HG02870 (cell line): ENCODE results near the gene GADD45B.
"Not testable (repeated sequence)": the region's sequence is repeated elsewhere in the genome, so short reads cannot be mapped to it uniquely, and the experiment has no call there.

Source experiments
- ATAC-seq: cut with Tn5 transposase; IDR thresholded peaks from one replicate; pipeline ENCODE4 v1.9.1; 2021; ENCODE audit warnings: mild to moderate bottlenecking, moderate library complexity; ENCODE audit not compliant: unreplicated experiment

GADD45B gene

DNA sequence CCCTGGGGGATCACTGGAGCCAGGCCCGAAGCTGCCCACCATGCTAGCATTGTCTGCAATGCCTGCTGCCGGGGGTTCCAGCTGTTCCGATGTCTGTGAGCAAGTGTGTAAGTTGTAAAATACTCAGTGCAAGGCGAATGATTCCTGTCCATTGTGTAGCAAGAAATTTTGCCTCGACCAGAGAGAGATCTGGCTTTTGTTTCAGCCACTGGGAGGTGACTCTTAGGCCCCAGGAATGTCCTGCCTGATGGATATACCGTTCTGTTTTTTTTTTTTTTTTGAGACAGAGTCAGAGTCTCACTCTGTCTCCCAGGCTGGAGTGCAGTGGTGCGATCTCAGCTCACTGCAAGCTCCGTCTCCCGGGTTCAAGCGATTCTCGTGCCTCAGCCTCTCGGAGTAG is 7.3 kb upstream of the GADD45B start:
- no peak for ATAC-seq

DNA sequence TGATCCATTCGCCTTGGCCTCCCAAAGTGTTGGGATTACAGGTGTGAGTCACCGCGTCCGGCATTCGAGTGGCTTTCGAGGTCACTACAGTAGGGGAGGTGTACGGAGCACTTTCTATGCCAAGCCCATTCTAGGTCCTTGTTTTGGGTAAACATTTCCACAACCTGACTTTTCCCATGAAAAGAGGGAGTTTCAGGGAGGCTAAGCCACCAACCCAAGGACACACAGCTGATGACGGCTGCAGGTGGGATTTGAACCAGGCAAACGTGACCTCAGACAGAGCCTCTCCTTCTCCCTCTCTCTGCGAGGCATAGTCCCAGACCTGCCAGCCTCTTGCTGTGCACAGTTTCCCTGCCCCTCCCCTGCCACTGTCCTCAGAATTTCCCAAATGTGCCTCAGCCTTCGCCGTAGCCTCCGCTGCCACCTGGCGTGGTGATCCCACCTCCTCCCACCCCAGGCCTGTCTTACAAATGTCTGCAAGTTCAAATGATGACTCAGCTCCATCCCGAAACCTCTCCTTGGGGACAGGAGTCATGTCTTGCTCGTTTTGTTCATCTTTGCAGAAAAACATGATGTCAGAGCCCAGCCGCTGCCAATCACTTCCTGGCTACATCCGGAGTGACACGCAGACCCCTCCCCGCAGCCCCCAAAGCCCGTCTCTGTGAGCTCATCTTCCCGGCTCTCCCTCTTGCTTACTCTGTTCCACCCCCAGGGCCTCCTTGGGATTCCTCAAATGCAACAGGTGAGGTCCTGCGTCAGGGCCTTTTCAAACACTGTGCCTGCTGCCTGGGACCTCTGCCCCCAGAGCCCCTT is 6.6 kb upstream of the GADD45B start:
- ATAC-seq: no peak

DNA sequence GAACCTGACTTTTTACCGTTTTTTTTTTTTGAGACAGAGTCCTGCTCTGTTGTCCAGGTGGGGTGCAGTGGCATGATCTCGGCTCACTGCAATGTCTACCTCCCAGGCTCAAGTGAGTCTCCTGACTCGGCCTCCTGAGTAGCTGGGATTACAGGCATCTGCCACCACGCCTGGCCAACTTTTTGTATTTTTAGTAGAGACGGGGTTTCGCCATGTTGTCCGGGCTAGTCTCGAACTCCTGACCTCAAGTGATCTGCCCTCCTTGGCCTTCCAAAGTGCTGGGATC is 6.1 kb upstream of the GADD45B start:
- ATAC-seq: not testable (repeated sequence)

- ATAC-seq: peak; percentile 25
These were observed 1.5 kb upstream of the GADD45B start for GRCh38 chr19:2474232-2475017.

- ATAC-seq: peak; percentile 2
These were observed 767 bp upstream of the GADD45B start for GRCh38 chr19:2475018-2475701.

DNA sequence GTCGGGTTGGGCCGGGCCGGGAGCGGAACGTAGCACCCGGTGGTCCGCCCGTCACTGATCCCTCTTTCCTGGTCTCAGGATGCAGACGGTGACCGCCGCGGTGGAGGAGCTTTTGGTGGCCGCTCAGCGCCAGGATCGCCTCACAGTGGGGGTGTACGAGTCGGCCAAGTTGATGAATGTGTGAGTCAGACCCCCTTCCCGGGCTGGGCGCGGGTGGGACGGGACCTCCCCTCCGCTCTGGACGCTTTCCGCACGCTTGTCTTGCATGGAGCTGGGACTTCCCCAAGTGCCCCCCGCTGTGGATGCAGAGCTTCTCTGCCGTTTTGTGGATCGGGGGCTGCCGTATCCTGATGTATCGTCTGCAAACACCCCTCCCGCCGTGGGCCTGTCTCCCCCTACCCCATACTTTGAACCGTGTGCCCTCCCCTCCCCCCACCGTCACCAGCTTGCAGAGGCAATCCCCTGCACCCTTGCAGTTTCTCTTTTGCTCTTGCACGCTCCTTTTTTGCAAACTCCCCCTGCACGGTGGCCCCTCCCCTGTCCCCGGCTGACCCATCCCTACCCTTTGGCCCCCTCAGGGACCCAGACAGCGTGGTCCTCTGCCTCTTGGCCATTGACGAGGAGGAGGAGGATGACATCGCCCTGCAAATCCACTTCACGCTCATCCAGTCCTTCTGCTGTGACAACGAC is 669 bp downstream of the GADD45B start:
- ATAC-seq: peak; percentile 7

- no peak for ATAC-seq
These were observed 1.3 kb downstream of the GADD45B start for GRCh38 chr19:2477141-2477710.

- ATAC-seq: no peak
These were observed 1.8 kb downstream of the GADD45B start for GRCh38 chr19:2477732-2478191.

GRCh38 chr19:2478278-2478755 is 2.4 kb downstream of the GADD45B start:
- ATAC-seq: no peak

GRCh38 chr19:2478756-2479555 is 3.0 kb downstream of the GADD45B start:
- no peak for ATAC-seq

DNA sequence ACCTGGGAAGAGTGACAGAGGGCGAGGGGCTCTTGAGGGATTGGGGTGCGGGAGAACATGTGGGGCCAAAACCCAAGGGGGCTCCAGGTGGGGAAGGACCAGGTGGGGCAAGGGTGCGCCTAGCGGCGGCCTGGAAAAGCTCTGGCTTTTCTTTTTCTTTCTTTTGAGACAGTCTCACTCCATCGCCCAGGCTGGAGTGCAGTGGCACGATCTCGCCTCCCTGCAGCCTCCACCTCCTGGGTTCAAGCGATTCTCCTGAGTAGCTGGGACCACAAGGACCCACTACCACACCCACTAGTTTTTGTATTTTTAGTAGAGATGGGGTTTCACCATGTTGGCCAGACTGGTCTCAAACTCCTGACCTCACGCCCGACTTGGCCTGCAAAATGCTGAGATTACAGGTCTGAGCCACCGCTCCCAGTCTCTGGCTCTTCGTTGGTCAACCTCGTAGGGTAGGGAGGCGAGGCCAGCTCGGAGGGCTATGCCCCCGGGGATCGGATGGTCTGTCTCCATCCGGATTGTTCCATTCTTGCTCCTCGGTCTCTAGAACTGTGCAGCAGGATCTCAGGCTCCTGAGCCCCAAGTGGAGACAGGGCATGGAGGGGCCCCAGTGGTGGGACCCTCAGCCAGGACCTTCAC is 3.7 kb downstream of the GADD45B start:
- no peak for ATAC-seq

DNA sequence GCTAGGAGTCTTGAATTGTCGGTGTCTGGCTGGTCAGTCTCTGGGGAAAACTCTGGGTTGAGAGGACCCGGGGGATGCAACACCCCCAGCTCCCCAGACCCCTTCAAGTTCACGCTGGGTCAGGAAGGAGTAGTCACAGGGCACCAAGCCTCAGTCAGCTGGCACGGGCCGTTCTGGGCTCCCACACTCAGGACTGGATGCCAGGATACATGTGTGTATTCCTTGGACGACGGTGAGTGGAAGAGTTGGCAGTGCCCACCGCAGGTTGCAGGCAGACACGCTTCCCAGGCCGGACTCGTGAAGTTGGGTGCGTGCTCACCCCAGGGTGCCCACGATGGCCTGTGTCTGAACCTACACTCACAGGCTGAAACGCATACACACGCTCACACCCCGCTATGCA is 5.5 kb downstream of the GADD45B start:
- no peak for ATAC-seq

DNA sequence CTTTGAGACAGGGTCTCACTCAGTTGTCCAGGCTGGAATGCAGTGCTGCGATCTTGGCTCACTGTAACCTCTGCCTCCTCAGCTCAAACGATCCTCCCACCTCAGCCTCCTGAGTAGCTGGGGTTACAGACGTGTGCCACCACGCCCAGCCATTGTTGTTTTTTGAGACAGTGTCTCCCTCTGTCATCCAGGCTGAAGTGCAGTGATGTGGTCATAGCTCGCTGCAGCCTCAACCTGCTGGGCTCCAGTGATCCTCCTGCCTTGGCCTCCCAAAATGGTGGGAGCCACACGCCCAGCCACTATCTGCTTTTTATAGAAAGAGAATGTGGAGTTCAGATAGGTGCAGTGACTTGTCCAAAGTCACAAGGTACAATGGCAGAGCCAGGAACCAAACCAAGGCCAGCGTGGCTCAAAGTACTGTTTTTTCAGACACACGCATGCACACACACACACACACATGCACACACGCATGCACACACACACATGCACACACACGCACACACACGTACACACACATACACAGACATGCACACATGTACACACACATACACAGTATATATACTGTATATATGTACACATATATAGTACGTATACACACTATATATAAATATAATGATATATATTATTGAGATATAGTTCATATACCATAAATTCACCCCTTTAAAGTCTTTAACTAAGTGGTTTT is 6.6 kb downstream of the GADD45B start:
- ATAC-seq: no peak

- no peak for ATAC-seq
These were observed 7.2 kb downstream of the GADD45B start for GRCh38 chr19:2483084-2483483.

DNA sequence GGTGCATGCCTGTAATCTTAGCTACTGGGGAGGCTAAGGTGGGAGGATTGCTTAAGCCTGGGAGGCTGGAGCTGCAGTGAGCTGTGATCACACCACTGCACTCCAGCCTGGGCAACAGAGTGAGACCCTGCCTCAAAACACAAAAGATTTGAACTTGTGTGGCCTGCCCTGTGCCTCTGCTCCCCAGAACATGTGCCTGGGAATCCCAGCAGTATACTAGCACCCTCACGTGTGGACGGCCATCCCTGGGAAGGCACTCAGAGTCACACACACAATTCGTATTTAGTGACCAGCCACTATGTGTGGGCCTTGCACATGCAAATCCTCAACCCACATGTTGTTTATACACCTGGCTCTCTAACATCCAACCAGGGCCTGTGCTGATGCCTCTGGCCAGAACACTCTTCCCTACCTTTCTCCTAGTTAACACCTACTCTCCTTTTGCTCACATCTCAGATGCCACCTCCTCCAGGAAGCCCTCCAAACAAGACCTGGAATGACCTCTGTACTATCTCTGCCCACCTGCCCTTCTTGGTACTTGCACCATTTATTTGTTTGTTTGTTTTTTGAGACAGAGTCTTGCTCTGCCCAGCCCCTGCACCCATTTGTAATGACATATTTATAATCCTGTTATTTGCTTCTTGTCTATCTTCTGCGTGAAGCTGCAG is 7.7 kb downstream of the GADD45B start:
- ATAC-seq: no peak

GRCh38 chr19:2484178-2484937 is 8.4 kb downstream of the GADD45B start:
- no peak for ATAC-seq

DNA sequence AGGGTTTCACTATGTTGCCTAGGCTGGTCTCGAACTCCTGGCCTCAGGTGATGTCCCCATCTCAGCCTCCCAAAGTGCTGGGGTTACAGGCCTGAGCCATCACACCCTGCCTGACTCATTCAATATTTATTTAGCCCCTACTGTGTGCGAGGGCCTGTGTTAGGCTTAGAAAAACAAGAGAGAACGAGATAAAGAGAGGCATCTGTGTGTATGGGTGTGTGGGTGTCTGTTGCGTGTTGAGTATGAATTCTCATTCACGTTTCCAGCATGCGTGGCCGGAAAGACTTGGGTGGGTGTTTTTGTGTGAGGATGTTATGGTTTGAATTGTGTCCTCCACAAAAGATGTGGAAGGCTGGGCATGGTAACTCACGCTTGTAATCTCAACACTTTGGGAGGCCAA is 9.5 kb downstream of the GADD45B start:
- ATAC-seq: no peak

DNA sequence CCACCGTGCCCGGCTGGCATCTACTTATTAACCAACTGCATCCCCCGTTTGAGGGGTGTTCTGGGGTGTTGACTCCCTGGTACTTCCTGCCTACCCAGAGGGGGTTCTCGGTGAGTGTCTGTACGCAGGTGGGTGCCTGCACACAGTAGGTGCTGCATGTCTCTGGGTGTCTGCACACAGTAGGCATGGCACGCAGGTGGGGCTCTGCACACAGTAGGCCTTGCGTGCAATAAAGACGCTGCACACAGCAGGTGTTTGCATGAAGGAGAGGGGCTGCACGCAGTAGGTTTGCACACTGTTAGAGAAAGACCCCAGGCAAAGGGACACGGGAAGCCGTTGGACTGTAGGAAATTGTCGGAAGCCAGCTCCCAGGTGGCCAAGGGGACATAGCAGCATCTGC is 11.2 kb downstream of the GADD45B start:
- ATAC-seq: no peak
